Activated CD4-positive, alpha-beta memory T cell treated with anti-CD3 and anti-CD28 coated beads for 36 hours (primary cell): ENCODE results near the gene CADPS. TPM values are rescaled to one million over a fixed set of nuclear protein-coding genes. Genes with fewer than 3 reads are reported as not detected.

Experiments
- CTCF ChIA-PET: fragments of 350-600 bp; sonication (Branson Sonifier 250); formaldehyde crosslinking; loops from one replicate; lab custom pipeline; 2021; ENCODE audit warnings: antibody characterized with exemption, inconsistent platforms; lab: Charles Lee
- POLR2A ChIA-PET: fragments of 350-600 bp; sonication (Branson Sonifier 250); formaldehyde crosslinking; loops from one replicate; lab custom pipeline; 2021; ENCODE audit warnings: antibody characterized with exemption; lab: Charles Lee
- DNase-seq: peaks from one replicate; pipeline ENCODE4 v3.0.0-alpha.2; 2020
- H3K27ac Mint-ChIP-seq: one replicate; pipeline ENCODE4 v1.8.0; 2021; ENCODE audit warnings: mixed read lengths
- H3K27me3 Mint-ChIP-seq: one replicate; pipeline ENCODE4 v1.8.0; 2021; ENCODE audit warnings: mixed read lengths
- H3K36me3 Mint-ChIP-seq: one replicate; pipeline ENCODE4 v1.8.0; 2021; ENCODE audit warnings: mixed read lengths
- H3K4me1 Mint-ChIP-seq: one replicate; pipeline ENCODE4 v1.8.0; 2021; ENCODE audit warnings: low read depth, mixed read lengths
- H3K4me3 Mint-ChIP-seq: one replicate; pipeline ENCODE4 v1.8.0; 2021; ENCODE audit warnings: mild to moderate bottlenecking, mixed read lengths
- H3K9me3 Mint-ChIP-seq: one replicate; pipeline ENCODE4 v1.8.0; 2021; ENCODE audit warnings: mixed read lengths
- intact Hi-C: fragments of 100-400 bp; cut with micrococcal nuclease; formaldehyde crosslinking; loops from one replicate; pipeline ENCODE4 v1.15.1; 2023
- total RNA-seq, 2 experiments: library from RNA; stranded (reverse); gene quantifications; one replicate each; pipeline ENCODE4 v1.2.3, GENCODE V29; 2021

CADPS gene
- total RNA-seq, 2 experiments from 2014 or later: not detected

GRCh38 chr3:62892045-62892444, 16.8 kb upstream of the CADPS start:
- Mint-ChIP-seq H3K27ac (no peak overlapping the region), H3K36me3 (no peaks in the 10 kb centered on the region), H3K4me3 (no peak overlapping the region), H3K4me1 (no peaks in the 10 kb centered on the region), H3K27me3 (no peaks in the 10 kb centered on the region), H3K9me3 (no peaks in the 10 kb centered on the region)
- POLR2A ChIA-PET: no interaction called here
- no peak for DNase-seq
- intact Hi-C loops: no loop called here
- CTCF ChIA-PET: no interaction called here

- intact Hi-C loops: no loop called here
- H3K36me3 Mint-ChIP-seq: no peaks in the 10 kb centered on the region
- ChIA-PET POLR2A (no interaction called here), CTCF (no interaction called here)
- DNase-seq: no peak
- H3K9me3 Mint-ChIP-seq: no peaks in the 10 kb centered on the region
- H3K4me1 Mint-ChIP-seq: no peaks in the 10 kb centered on the region
- H3K27me3 Mint-ChIP-seq: no peaks in the 10 kb centered on the region
- no peak overlapping the region for H3K27ac Mint-ChIP-seq
- no peak overlapping the region for H3K4me3 Mint-ChIP-seq
Measured at GRCh38 chr3:62888778-62889177, 13.6 kb upstream of the CADPS start.

- Mint-ChIP-seq H3K4me1 (no peaks in the 10 kb centered on the region), H3K36me3 (no peaks in the 10 kb centered on the region), H3K27ac (no peak overlapping the region), H3K4me3 (no peak overlapping the region), H3K27me3 (no peaks in the 10 kb centered on the region), H3K9me3 (no peaks in the 10 kb centered on the region)
- CTCF ChIA-PET: no interaction called here
- intact Hi-C loops: no loop called here
- DNase-seq: no peak
- POLR2A ChIA-PET: no interaction called here
Measured at GRCh38 chr3:62888180-62888579, 13.0 kb upstream of the CADPS start.

- no peaks in the 10 kb centered on the region for H3K36me3 Mint-ChIP-seq
- no peaks in the 10 kb centered on the region for H3K4me1 Mint-ChIP-seq
- no peak overlapping the region for H3K27ac Mint-ChIP-seq
- DNase-seq: no peak
- intact Hi-C loops: no loop called here
- no peaks in the 10 kb centered on the region for H3K27me3 Mint-ChIP-seq
- POLR2A ChIA-PET: no interaction called here
- CTCF ChIA-PET: no interaction called here
- H3K4me3 Mint-ChIP-seq: no peak overlapping the region
- no peaks in the 10 kb centered on the region for H3K9me3 Mint-ChIP-seq
Measured at GRCh38 chr3:62885136-62885535, 9.9 kb upstream of the CADPS start.

- Mint-ChIP-seq H3K9me3 (no peaks in the 10 kb centered on the region), H3K27me3 (no peaks in the 10 kb centered on the region), H3K36me3 (no peaks in the 10 kb centered on the region), H3K4me3 (no peak overlapping the region), H3K27ac (no peak overlapping the region), H3K4me1 (no peaks in the 10 kb centered on the region)
- intact Hi-C loops: no loop called here
- DNase-seq: no peak
- CTCF ChIA-PET: no interaction called here
- POLR2A ChIA-PET: no interaction called here
Measured at GRCh38 chr3:62884096-62884870, 9.1 kb upstream of the CADPS start.

GRCh38 chr3:62882676-62883200, 7.5 kb upstream of the CADPS start:
- intact Hi-C loops: no loop called here
- Mint-ChIP-seq H3K9me3 (no peaks in the 10 kb centered on the region), H3K27me3 (peaks cover 2% of the 10 kb centered on the region), H3K4me3 (no peak overlapping the region), H3K27ac (no peak overlapping the region), H3K36me3 (no peaks in the 10 kb centered on the region), H3K4me1 (no peaks in the 10 kb centered on the region)
- DNase-seq: no peak
- POLR2A ChIA-PET: no interaction called here
- CTCF ChIA-PET: no interaction called here

- Mint-ChIP-seq H3K4me1 (peaks cover 3% of the 10 kb centered on the region), H3K27ac (no peak overlapping the region), H3K9me3 (no peaks in the 10 kb centered on the region), H3K4me3 (no peak overlapping the region), H3K27me3 (peaks cover 37% of the 10 kb centered on the region), H3K36me3 (peaks cover 2% of the 10 kb centered on the region)
- intact Hi-C loops: no loop called here
- CTCF ChIA-PET: no interaction called here
- POLR2A ChIA-PET: no interaction called here
- no peak for DNase-seq
Measured at GRCh38 chr3:62876064-62876463, 848 bp upstream of the CADPS start.

GRCh38 chr3:62875558-62876002, 364 bp upstream of the CADPS start:
- Mint-ChIP-seq H3K4me1 (peaks cover 3% of the 10 kb centered on the region), H3K36me3 (peaks cover 2% of the 10 kb centered on the region), H3K9me3 (no peaks in the 10 kb centered on the region), H3K27ac (no peak overlapping the region), H3K27me3 (peaks cover 37% of the 10 kb centered on the region), H3K4me3 (no peak overlapping the region)
- ChIA-PET POLR2A (no interaction called here), CTCF (no interaction called here)
- intact Hi-C loops: no loop called here
- no peak for DNase-seq

- no peak overlapping the region for H3K27ac Mint-ChIP-seq
- intact Hi-C loops: no loop called here
- POLR2A ChIA-PET: no interaction called here
Measured at GRCh38 chr3:62873761-62874710, 1.2 kb downstream of the CADPS start.

GRCh38 chr3:62873451-62873760, 1.8 kb downstream of the CADPS start:
- Mint-ChIP-seq H3K9me3 (no peaks in the 10 kb centered on the region), H3K36me3 (peaks cover 2% of the 10 kb centered on the region), H3K27me3 (peaks cover 34% of the 10 kb centered on the region), H3K4me3 (no peak overlapping the region), H3K27ac (no peak overlapping the region), H3K4me1 (peaks cover 3% of the 10 kb centered on the region)
- ChIA-PET POLR2A (no interaction called here), CTCF (interaction anchor here (0.6 kb wide), 1 partner anchor 280 kb away, joined by 3 read pairs; no protein-coding TSS in a partner anchor)
- no peak for DNase-seq
- intact Hi-C loops: no loop called here

More at GRCh38 chr3:62873761-62874710, 1.2 kb downstream of the CADPS start:
- CTCF ChIA-PET: no interaction called here
- H3K36me3 Mint-ChIP-seq: peaks cover 2% of the 10 kb centered on the region
- H3K4me1 Mint-ChIP-seq: peaks cover 3% of the 10 kb centered on the region
- no peak overlapping the region for H3K4me3 Mint-ChIP-seq
- H3K27me3 Mint-ChIP-seq: peaks cover 37% of the 10 kb centered on the region
- DNase-seq: no peak
- H3K9me3 Mint-ChIP-seq: no peaks in the 10 kb centered on the region

GRCh38 chr3:62872318-62872717, 2.9 kb downstream of the CADPS start:
- peaks cover 34% of the 10 kb centered on the region for H3K27me3 Mint-ChIP-seq
- no peak overlapping the region for H3K27ac Mint-ChIP-seq
- DNase-seq: no peak
- H3K4me1 Mint-ChIP-seq: peaks cover 3% of the 10 kb centered on the region
- H3K9me3 Mint-ChIP-seq: no peaks in the 10 kb centered on the region
- ChIA-PET POLR2A (no interaction called here), CTCF (no interaction called here)
- intact Hi-C loops: no loop called here
- no peak overlapping the region for H3K4me3 Mint-ChIP-seq
- peaks cover 2% of the 10 kb centered on the region for H3K36me3 Mint-ChIP-seq

GRCh38 chr3:62870321-62870720, 4.9 kb downstream of the CADPS start:
- Mint-ChIP-seq H3K4me1 (peaks cover 3% of the 10 kb centered on the region), H3K27me3 (peaks cover 16% of the 10 kb centered on the region), H3K27ac (no peak overlapping the region), H3K9me3 (no peaks in the 10 kb centered on the region), H3K36me3 (peaks cover 2% of the 10 kb centered on the region), H3K4me3 (no peak overlapping the region)
- intact Hi-C loops: no loop called here
- no peak for DNase-seq
- POLR2A ChIA-PET: no interaction called here
- CTCF ChIA-PET: no interaction called here
